IMR-90 (cell line): ENCODE measurements around the gene TMEM97. TPM values are rescaled to one million over a fixed set of nuclear protein-coding genes. Genes with fewer than 3 reads are reported as not detected.

Source experiments
- polyA plus RNA-seq, 3 experiments: library from polyadenylated mRNA; depleted of rRNA; stranded (reverse); fragments of >200 nt; gene quantifications; 2 replicates each; pipeline ENCODE4 v1.2.3, GENCODE V29; 2012; ENCODE audit warnings: low replicate concordance in 1 of 3
- total RNA-seq: library from RNA; depleted of rRNA; stranded (reverse); fragments of >200 nt; gene quantifications from 2 replicates; pipeline ENCODE4 v1.2.3, GENCODE V29; 2012
- TF ChIP-seq, protein P1 (sequence below): conservative IDR thresholded peaks from 2 replicates; pipeline ENCODE4 v1.5.1; 2012; ENCODE audit warnings: mild to moderate bottlenecking, low read depth, low read length, improper control_type of control experiment

The TMEM97 gene
- total and polyA plus RNA-seq, 2 of the 4 experiments (the other 2 are of a cell fraction): 12.3 to 21.3 TPM

DNA sequence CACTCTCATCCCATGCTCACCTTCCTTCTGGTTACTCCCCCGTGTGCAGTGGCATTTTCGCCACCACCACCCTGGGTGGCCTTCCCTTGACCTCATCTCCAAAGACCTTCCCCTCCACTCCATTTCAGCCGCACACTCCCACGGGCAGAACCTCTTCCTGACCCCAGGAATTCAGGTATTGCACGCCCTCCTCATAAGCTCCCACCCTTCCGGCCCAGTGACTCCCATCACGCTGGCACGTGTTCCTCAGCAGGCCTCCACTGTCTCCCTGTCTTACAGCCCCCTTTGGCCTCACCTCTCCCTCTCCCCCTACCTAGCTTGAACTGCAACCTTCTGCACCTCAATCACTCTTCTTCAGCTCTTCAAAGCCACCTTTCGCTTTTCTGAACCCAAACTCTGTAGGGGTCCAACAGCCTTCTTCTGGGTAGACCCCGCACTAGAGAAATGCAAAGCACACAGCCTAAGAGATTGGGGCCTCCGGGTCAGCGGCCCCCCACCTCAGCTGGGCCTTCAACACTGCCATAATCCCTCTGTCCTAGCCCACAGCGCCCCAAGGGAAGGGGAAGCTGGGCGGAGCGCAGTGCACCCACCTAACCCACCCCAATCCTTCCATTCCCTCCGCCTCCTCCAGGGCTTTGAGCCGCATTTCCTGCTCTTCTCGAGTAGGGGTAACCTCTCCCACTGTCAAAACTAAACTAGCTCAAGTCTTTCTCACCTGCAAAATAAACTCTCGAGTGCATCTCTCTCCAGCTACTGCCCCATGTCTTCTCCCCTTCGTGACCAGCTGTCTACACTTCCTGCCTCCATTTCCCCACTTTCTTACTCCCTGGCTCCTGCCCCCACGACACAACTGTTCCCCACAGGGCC is 1.7 kb upstream of the TMEM97 start (continued):
- TF ChIP-seq, protein P1, sequence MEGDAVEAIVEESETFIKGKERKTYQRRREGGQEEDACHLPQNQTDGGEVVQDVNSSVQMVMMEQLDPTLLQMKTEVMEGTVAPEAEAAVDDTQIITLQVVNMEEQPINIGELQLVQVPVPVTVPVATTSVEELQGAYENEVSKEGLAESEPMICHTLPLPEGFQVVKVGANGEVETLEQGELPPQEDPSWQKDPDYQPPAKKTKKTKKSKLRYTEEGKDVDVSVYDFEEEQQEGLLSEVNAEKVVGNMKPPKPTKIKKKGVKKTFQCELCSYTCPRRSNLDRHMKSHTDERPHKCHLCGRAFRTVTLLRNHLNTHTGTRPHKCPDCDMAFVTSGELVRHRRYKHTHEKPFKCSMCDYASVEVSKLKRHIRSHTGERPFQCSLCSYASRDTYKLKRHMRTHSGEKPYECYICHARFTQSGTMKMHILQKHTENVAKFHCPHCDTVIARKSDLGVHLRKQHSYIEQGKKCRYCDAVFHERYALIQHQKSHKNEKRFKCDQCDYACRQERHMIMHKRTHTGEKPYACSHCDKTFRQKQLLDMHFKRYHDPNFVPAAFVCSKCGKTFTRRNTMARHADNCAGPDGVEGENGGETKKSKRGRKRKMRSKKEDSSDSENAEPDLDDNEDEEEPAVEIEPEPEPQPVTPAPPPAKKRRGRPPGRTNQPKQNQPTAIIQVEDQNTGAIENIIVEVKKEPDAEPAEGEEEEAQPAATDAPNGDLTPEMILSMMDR: no peak
